ENCODE results near the gene LRRC75A.

LRRC75A gene

GRCh38 chr17:16442594-16443510, 49.1 kb downstream of the LRRC75A start:
- Histone ChIP-seq H3K27me3 (ENCODE audit: insufficient read depth, low read length) (no peaks in the 10 kb centered on the region), H3F3A (ENCODE audit: insufficient read depth, low read length) (no peaks in the 10 kb centered on the region), H3K9me3 (ENCODE audit: low read length) (no peaks in the 10 kb centered on the region), H3K4me3 (ENCODE audit: low read depth, low read length, poor library complexity, severe bottlenecking) (peak overlapping the region; percentile 93), H3K9ac (ENCODE audit: low read length) (peak overlapping the region; percentile 27; the same call in 1 of the 2 replicates), H4K20me1 (ENCODE audit: insufficient read depth, low read length) (no peaks in the 10 kb centered on the region), H2AFZ (ENCODE audit: low read length) (no peak overlapping the region), H3K79me2 (ENCODE audit: insufficient read depth, low read length) (peaks cover 24% of the 10 kb centered on the region), H3K4me1 (ENCODE audit: insufficient read depth, low read length, severe bottlenecking) (peaks cover 38% of the 10 kb centered on the region), H3K36me3 (ENCODE audit: insufficient read depth, low read length) (peaks cover 86% of the 10 kb centered on the region), H3K9me2 (ENCODE audit: low read depth, low read length) (no peaks in the 10 kb centered on the region), H3K27ac (ENCODE audit: low read depth, low read length, poor library complexity, severe bottlenecking) (peak overlapping the region; percentile 49), H3K4me2 (ENCODE audit: low read length) (peak overlapping the region; percentile 67; the same call in 1 of the 2 replicates)
- TF ChIP-seq CTCF (IDR thresholded peaks at IDR 0.05; ENCODE audit: low read length) = no peak
- TF ChIP-seq EZH2 (IDR thresholded peaks at IDR 0.05; ENCODE audit: borderline replicate concordance, low read length) = no peak

- H3K79me2 ChIP-seq (ENCODE audit: insufficient read depth, low read length) = peaks cover 24% of the 10 kb centered on the region
Measured at GRCh38 chr17:16442141-16442540, 49.9 kb downstream of the LRRC75A start.

More at GRCh38 chr17:16442141-16442540, 49.9 kb downstream of the LRRC75A start:
- no peaks in the 10 kb centered on the region for H3F3A ChIP-seq (ENCODE audit: insufficient read depth, low read length)
- peak overlapping the region; percentile 27; the same call in 1 of the 2 replicates for H3K9ac ChIP-seq (ENCODE audit: low read length)
- no peaks in the 10 kb centered on the region for H3K9me3 ChIP-seq (ENCODE audit: low read length)
- peaks cover 39% of the 10 kb centered on the region for H3K4me1 ChIP-seq (ENCODE audit: insufficient read depth, low read length, severe bottlenecking)
- peaks cover 79% of the 10 kb centered on the region for H3K36me3 ChIP-seq (ENCODE audit: insufficient read depth, low read length)
- peak overlapping the region; percentile 93 for H3K4me3 ChIP-seq (ENCODE audit: low read depth, low read length, poor library complexity, severe bottlenecking)
- no peaks in the 10 kb centered on the region for H4K20me1 ChIP-seq (ENCODE audit: insufficient read depth, low read length)
- H3K27me3 ChIP-seq (ENCODE audit: insufficient read depth, low read length) = no peaks in the 10 kb centered on the region
- no peaks in the 10 kb centered on the region for H3K9me2 ChIP-seq (ENCODE audit: low read depth, low read length)
- H3K27ac ChIP-seq (ENCODE audit: low read depth, low read length, poor library complexity, severe bottlenecking) = peak overlapping the region; percentile 49
- no peak for TF ChIP-seq CTCF (IDR thresholded peaks at IDR 0.05; ENCODE audit: low read length)
- no peak for TF ChIP-seq EZH2 (IDR thresholded peaks at IDR 0.05; ENCODE audit: borderline replicate concordance, low read length)
- no peak overlapping the region for H2AFZ ChIP-seq (ENCODE audit: low read length)
- peak overlapping the region; percentile 67 for H3K4me2 ChIP-seq (ENCODE audit: low read length)
